ENCODE results near the gene APOL6. TPM values are rescaled to one million over a fixed set of nuclear protein-coding genes. Genes with fewer than 3 reads are reported as not detected.

Gene APOL6
- total RNA-seq, 4 donors from 2014 or later, result 28.9 to 70.2 (median 46.8) TPM

DNA sequence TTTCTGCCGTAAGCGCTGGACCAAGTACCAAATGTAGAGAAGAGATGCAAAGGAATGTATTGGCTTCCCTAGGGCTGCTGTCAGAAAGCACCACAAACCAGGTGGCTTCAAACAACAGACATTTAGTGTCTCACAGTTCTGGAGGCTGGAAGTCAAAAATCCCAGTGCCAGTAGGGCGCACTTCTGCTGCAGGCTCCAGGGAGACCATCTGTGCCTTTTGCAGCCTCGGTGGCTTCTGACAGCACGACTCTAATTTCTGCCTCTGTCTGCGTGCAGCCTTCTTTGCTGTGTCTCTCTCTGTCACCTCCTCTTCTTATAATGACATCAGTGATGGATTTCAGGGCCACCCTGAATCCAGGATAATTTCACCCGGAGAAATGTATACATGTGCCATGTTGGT, 2.8 kb downstream of the APOL6 start:
- no peak overlapping the region for H3K4me3 ChIP-seq
- TF ChIP-seq POLR2A (IDR thresholded peaks at IDR 0.05) (no peak), CTCF (IDR thresholded peaks at IDR 0.05) (no peak)
- H3K27ac ChIP-seq, result no peak overlapping the region
- peaks cover 0 to 26% (median 8%) of the 10 kb centered on the region in 4 donors for H3K4me1 ChIP-seq
- H3K27me3 ChIP-seq, result no peaks in the 10 kb centered on the region
- H3K9me3 ChIP-seq, result no peaks in the 10 kb centered on the region
- DNase-seq, result no peak
- peaks cover 0 to 6% (median 0%) of the 10 kb centered on the region in 3 donors for H3K36me3 ChIP-seq

DNA sequence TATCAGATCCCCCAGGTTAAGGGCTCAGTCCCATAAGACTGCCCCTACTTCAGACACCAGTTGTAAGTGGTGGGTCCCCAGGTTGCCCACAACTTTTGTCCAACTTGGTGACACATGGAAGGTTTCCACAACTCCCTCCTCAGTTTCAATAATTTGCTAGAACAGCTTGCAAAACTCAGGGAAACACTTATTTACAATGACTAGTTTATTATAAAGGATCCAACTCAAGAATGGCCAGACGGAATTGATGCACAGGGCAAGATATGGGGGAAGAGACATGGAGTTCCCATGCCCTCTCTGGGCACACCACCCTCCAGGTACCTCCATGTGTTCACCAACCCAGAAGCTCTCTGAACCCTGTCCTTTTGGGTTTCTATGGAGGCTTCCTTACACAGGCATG, 5.6 kb downstream of the APOL6 start:
- H3K36me3 ChIP-seq, result peaks cover 0 to 33% (median 0%) of the 10 kb centered on the region in 3 donors
- no peaks in the 10 kb centered on the region for H3K9me3 ChIP-seq
- H3K27ac ChIP-seq, result no peak overlapping the region
- no peak for DNase-seq
- no peaks in the 10 kb centered on the region for H3K27me3 ChIP-seq
- no peak overlapping the region for H3K4me3 ChIP-seq
- H3K4me1 ChIP-seq, result peaks cover 0 to 12% (median 3%) of the 10 kb centered on the region in 4 donors
- TF ChIP-seq CTCF (IDR thresholded peaks at IDR 0.05) (no peak), POLR2A (IDR thresholded peaks at IDR 0.05) (no peak)

- Histone ChIP-seq H3K27ac (no peak overlapping the region), H3K36me3 (peaks cover 0 to 45% (median 4%) of the 10 kb centered on the region in 3 donors)
Observed at GRCh38 chr22:35656284-35656752, 8.1 kb downstream of the APOL6 start.

GRCh38 chr22:35657571-35658312, 9.5 kb downstream of the APOL6 start:
- no peak overlapping the region for H3K27ac ChIP-seq
- no peak for TF ChIP-seq POLR2A (IDR thresholded peaks at IDR 0.05)
- peaks cover 0 to 45% (median 4%) of the 10 kb centered on the region in 3 donors for H3K36me3 ChIP-seq
- peaks cover 8 to 25% (median 16%) of the 10 kb centered on the region in 4 donors for H3K4me1 ChIP-seq
- H3K4me3 ChIP-seq, result no peak overlapping the region
- DNase-seq, result no peak
- no peaks in the 10 kb centered on the region for H3K9me3 ChIP-seq
- no peaks in the 10 kb centered on the region for H3K27me3 ChIP-seq

More at GRCh38 chr22:35656284-35656752, 8.1 kb downstream of the APOL6 start:
- no peak for DNase-seq
- TF ChIP-seq CTCF (IDR thresholded peaks at IDR 0.05) (no peak), POLR2A (IDR thresholded peaks at IDR 0.05) (no peak)
- Histone ChIP-seq H3K4me3 (no peak overlapping the region), H3K27me3 (no peaks in the 10 kb centered on the region), H3K4me1 (peaks cover 4 to 11% (median 9%) of the 10 kb centered on the region in 4 donors), H3K9me3 (no peaks in the 10 kb centered on the region)

- Histone ChIP-seq H3K4me3 (no peak overlapping the region), H3K27me3 (no peaks in the 10 kb centered on the region), H3K36me3 (peaks cover 0 to 50% (median 4%) of the 10 kb centered on the region in 3 donors), H3K4me1 (peaks cover 8 to 30% (median 19%) of the 10 kb centered on the region in 4 donors), H3K9me3 (no peaks in the 10 kb centered on the region), H3K27ac (peak overlapping the region; percentile 75 to 92 (median 80))
- DNase-seq, result peak; percentile 58 to 86 (median 62)
- no peak for TF ChIP-seq CTCF (IDR thresholded peaks at IDR 0.05)
- TF ChIP-seq POLR2A (IDR thresholded peaks at IDR 0.05), result no peak
Observed at GRCh38 chr22:35660291-35661127, 12.3 kb downstream of the APOL6 start.

All from Peyer's patch (tissue), 4 donors.